B cell (primary cell): Measurements from ENCODE around the gene BTAF1.

Experiments
- CTCF ChIP-seq: fragments of 200-600 bp; IDR thresholded peaks from one replicate; pipeline ENCODE4 v1.8.0; 2022; ENCODE audit warnings: antibody characterized with exemption, mild to moderate bottlenecking
- EZH2 ChIP-seq: IDR thresholded peaks from 2 replicates; pipeline ENCODE4 v1.6.1; 2012; ENCODE audit warnings: borderline replicate concordance, low read depth, mild to moderate bottlenecking, moderate library complexity, low read length; ENCODE audit not compliant: insufficient read depth, poor library complexity, severe bottlenecking

DNA sequence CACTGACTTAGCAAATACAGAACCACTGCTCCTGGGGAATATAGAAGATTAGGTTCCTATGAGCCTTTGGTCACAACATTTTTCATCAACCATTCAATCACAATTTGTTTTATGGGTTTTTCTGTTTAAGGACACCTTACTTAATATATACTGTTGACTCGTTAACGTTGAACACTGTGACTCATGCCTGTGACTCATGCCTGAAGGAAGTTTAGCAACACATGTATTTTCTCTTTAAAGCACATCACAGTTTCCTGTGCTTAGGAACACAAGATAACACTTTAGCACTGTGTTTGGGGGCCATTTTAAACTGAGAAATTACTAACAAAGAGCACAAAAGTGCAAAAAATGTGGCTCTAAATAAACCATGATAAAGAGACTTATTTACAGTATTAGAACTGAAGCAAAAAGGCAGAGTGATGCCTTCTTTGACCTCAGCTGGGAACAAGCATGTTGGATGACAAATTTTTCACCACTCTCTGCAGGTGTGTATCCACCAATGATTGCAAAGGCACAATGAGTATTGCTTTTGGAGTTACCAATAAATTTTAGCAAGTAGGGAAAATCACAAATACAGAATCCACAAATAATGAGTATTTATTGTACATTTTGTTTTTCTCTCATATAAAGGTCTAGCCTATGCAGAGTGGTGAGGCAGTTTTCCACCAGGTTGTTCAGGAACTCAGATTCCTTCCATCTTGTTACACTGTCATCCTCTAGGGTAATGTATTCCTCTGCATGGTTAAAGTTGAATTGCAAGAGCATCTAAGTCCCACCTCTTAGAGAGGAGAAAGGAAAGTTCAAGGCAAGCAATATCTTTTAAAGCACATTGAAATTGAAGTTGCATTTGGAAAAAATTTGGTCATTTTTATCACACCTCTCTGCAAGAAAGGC is 21.5 kb upstream of the BTAF1 start:
- no peak for TF ChIP-seq CTCF
- TF ChIP-seq EZH2: no peak
